GM12875 (cell line): ENCODE results near the gene SLC25A48.
"Not testable (repeated sequence)": the region's sequence is repeated elsewhere in the genome, so short reads cannot be mapped to it uniquely, and the experiment has no call there.

Experiments
- H3K4me3 ChIP-seq: one replicate; pipeline ENCODE4 v1.5.1; 2011; ENCODE audit warnings: low read depth, low read length, control low read depth
- TF ChIP-seq, protein P1 (sequence below): IDR thresholded peaks from 2 replicates; pipeline ENCODE4 v1.5.1; 2011; ENCODE audit warnings: low read depth, mild to moderate bottlenecking, control low read depth, inconsistent platforms, low read length, moderate library complexity, borderline replicate concordance; ENCODE audit not compliant: insufficient read depth

Gene SLC25A48

DNA sequence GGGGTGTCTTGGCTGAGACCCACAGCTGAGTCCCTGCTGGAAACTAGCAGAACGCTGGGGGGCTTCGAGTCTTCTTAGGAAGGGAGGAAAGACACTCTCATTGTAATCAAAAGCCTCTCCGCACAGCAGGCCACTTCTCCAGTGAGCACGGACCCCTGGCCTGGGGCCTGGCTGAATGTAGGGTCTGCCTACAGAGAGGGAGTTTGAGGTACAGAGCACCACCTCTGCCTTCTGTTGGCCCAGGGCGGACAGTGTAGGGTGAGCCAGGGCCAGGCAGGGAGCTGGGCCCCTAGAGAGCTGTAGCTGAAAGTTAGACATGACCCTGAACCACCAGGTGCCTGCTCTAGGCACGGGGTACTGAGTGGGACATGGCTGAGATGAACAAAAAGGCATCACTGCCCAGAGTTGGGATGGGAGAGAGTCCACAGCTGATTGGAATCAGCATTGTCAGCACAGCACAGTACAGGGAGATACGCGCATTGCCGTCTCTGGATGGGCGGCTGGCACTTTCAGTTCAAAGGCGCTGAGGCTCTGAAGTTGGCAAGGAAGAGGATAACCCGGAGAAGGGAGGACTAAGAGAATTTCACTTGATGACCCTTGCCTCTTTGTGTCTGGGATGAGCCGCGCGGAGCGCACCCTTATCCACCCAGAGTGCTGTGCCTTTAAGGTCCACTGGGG, 363 bp upstream of the SLC25A48 start:
- TF ChIP-seq, protein P1, sequence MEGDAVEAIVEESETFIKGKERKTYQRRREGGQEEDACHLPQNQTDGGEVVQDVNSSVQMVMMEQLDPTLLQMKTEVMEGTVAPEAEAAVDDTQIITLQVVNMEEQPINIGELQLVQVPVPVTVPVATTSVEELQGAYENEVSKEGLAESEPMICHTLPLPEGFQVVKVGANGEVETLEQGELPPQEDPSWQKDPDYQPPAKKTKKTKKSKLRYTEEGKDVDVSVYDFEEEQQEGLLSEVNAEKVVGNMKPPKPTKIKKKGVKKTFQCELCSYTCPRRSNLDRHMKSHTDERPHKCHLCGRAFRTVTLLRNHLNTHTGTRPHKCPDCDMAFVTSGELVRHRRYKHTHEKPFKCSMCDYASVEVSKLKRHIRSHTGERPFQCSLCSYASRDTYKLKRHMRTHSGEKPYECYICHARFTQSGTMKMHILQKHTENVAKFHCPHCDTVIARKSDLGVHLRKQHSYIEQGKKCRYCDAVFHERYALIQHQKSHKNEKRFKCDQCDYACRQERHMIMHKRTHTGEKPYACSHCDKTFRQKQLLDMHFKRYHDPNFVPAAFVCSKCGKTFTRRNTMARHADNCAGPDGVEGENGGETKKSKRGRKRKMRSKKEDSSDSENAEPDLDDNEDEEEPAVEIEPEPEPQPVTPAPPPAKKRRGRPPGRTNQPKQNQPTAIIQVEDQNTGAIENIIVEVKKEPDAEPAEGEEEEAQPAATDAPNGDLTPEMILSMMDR = no peak
- no peak overlapping the region for H3K4me3 ChIP-seq

DNA sequence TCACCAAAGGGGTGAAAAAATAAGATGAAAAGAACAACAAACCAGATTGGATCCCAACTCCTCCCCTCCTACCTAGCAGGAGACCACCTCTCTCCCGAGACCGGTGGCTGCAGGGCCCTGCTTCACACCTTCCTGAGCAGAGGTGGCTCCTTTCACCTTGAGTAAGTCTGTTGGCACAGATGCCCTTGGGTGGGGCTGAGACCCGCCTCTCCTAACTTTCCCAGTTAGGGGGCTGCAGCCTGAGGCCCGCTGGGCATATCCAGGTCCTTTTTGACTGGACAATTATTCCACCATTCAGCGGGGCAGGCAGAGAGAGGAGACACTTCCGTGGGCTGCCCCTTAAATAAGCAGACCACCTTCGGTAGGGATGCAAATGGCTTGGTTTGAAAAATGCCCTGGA, 1.3 kb downstream of the SLC25A48 start:
- TF ChIP-seq, protein P1 = no peak
- no peak overlapping the region for H3K4me3 ChIP-seq

DNA sequence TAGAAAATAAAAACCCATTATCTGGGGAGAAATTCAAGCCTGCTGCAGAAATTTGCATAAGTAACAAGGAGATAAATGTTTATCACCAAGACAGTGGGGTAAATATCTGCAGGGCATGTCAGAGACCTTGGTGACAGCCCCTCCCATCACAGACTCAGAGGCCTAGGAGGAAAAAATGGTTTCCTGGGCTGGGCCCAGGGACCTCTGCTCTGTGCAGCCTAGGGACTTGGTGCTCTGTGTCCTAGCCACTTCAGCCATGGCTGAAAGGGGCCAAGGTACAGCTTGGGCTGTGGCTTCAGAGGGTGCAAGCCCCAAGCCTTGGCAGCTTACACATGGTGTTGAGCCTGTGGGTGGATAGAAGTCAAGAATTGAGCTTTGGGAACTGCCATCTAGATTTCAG, 3.9 kb downstream of the SLC25A48 start:
- not testable (repeated sequence) for H3K4me3 ChIP-seq

DNA sequence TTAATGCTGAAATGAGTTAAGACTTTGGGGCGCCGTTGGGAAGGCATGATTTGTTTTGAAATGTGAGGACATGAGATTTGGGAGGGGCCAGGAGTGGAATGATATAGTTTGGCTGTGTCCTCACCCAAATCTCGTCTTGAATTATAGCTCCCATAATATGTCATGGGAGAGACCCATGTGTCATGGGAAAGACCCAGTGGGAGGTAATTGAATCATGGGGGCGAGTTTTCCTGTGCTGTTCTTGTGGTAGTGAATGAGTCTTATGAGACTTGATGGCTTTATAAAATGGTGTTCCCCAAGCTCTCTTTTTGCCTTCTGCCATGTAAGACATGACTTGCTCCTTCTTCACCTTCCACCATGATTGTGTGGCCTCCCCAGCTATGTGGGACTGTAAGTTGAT, 5.1 kb downstream of the SLC25A48 start:
- TF ChIP-seq, protein P1 = no peak
- no peak overlapping the region for H3K4me3 ChIP-seq

DNA sequence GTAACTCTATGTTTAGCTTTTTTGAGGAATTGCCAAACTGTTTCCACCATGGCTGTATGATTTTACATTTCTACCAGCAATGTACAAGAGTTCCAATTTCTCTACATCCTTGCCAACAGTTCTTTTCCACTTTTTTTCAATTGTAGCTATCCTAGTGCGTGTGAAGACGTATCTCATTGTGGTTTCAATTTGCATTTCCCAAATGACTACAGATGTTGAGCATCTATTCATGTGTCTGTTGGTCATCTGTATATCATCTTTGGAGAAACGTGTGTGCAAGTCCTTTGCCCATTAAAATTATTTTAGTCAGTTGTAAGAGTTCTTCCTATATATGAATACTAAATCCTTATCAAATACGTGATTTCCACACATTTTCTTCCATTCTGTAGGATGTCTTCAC, 6.5 kb downstream of the SLC25A48 start:
- no peak overlapping the region for H3K4me3 ChIP-seq
- TF ChIP-seq, protein P1 = no peak

DNA sequence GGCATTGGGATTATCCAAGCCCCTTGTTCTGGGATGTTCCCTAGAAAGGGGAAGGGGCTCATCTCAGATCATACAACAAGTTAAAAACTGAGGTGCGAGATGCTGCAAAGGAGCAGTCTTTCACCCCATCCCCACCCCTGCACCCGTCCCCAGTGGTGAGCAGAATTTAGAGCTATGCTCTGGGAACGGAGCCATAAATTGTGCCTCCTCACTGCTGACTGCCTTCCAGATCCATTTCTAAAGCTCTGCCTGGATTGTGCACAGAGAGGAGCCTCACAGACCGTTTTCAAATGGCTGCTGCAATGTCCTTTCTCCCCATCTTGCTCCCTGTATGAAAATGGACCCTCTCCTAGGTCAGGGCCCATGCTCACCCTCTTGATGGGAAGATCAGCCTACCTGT, 8.3 kb downstream of the SLC25A48 start:
- no peak overlapping the region for H3K4me3 ChIP-seq
- TF ChIP-seq, protein P1 = no peak

DNA sequence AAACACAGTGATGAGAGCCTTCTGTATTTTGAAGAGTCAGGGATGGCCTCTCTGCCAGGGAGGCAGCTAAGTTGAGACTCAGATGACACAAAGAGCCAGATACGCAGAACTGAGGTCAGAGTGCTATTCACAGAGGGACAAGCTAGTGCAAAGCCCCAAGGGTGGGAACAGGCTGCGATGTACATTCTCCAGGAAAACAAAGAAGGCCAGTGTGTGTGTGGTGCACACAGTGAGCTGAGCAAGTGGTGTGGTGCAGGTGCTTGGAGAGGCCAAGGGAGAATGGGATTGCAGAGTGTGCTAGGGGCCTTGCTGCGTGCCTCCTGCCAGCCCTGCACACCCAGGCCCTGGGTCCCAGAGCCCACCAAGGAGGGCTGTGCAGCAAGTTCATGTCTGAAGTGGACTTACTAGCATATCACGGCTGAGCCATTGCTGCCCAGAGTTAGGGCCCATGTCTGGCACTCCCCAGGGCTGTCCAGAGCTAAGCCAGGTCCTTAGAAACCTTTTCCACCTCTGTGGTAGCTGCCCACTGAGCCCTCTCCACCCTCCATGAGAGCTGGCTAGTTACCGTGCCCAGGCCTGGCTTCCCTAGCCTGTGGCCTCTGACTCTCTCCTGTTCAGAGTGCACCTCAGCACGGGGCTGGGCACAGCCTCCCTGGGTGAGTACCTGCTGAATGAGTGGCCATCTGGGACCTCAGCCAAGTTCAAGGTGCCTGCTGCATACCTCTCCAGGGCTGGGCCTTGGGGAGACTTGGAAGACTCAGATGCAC, 9.3 kb downstream of the SLC25A48 start:
- TF ChIP-seq, protein P1 = no peak
- H3K4me3 ChIP-seq = no peak overlapping the region
